Ectodermal cell (in vitro differentiated cells): ENCODE data around the gene SMAD6.

Experiments
- H3K27ac ChIP-seq: 2 replicates; pipeline ENCODE4 v1.7.0; 2013; ENCODE audit warnings: mild to moderate bottlenecking, low read depth, low read length; ENCODE audit not compliant: insufficient read depth, poor library complexity, severe bottlenecking
- H3K27me3 ChIP-seq: 2 replicates; pipeline ENCODE4 v1.7.0; 2013; ENCODE audit warnings: mild to moderate bottlenecking, low read length; ENCODE audit not compliant: insufficient read depth, control insufficient read depth, poor library complexity, severe bottlenecking
- H3K36me3 ChIP-seq: one replicate; pipeline ENCODE4 v1.7.0; 2013; ENCODE audit warnings: low read length; ENCODE audit not compliant: control insufficient read depth, insufficient read depth
- H3K4me1 ChIP-seq: one replicate; pipeline ENCODE4 v1.7.0; 2013; ENCODE audit warnings: low read length; ENCODE audit not compliant: control insufficient read depth, insufficient read depth
- H3K4me3 ChIP-seq: 2 replicates; pipeline ENCODE4 v1.7.0; 2013; ENCODE audit warnings: low read depth, low read length, control low read depth; ENCODE audit not compliant: insufficient read depth
- H3K9me3 ChIP-seq: 2 replicates; pipeline ENCODE4 v1.7.0; 2013; ENCODE audit warnings: mild to moderate bottlenecking, low read length, moderate library complexity; ENCODE audit not compliant: control insufficient read depth
- WGBS, 2 experiments: methylation state at CpG; one replicate each; pipeline ENCODE4 v1.1.7; 2013; ENCODE audit warnings: missing lambda C conversion rate in 2 of 2; 5-methylcytosine and 5-hydroxymethylcytosine counted together

Gene SMAD6

GRCh38 chr15:66720206-66721010 lies 18.4 kb downstream of the SMAD6 start:
- Histone ChIP-seq H3K27ac (no peak overlapping the region), H3K27me3 (no peaks in the 10 kb centered on the region), H3K9me3 (no peaks in the 10 kb centered on the region), H3K4me1 (peaks cover 12% of the 10 kb centered on the region), H3K36me3 (peaks cover 7% of the 10 kb centered on the region), H3K4me3 (no peak overlapping the region)
- WGBS, 2 experiments, result 88 to 90% methylated on average over 9 of the region's 9 CpGs

GRCh38 chr15:66721020-66721419 lies 19.0 kb downstream of the SMAD6 start:
- Histone ChIP-seq H3K4me1 (peaks cover 6% of the 10 kb centered on the region), H3K27ac (no peak overlapping the region)
- 90 to 99% methylated on average over 8 of the region's 8 CpGs for WGBS, 2 experiments

DNA sequence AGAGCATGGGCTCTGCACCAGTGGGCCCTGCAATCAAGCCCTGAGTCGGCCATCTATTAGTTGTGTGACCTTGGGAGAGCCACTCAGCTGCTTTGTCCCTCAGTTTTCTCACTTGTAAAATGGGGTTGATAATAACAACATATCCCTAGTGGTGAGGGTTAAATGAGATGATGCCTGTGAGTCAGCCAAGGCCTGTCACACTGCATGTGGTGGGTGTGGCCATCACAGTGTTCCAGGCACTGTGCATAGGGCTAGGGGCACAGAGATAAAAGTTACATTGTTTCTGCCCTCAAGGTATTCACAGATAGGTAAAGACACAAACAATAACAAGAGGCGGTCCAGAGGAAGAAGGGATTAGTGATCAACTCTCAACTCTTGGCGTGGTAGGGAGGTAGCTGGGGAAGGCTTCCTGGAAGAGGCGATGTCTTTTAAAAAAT lies 19.5 kb downstream of the SMAD6 start:
- H3K36me3 ChIP-seq, result peaks cover 6% of the 10 kb centered on the region
- H3K9me3 ChIP-seq, result no peaks in the 10 kb centered on the region
- H3K4me1 ChIP-seq, result peaks cover under 1% of the 10 kb centered on the region
- no peaks in the 10 kb centered on the region for H3K27me3 ChIP-seq
- WGBS, 2 experiments, result 96 to 97% methylated on average over 4 of the region's 4 CpGs
- no peak overlapping the region for H3K27ac ChIP-seq
- H3K4me3 ChIP-seq, result no peak overlapping the region

More at GRCh38 chr15:66721020-66721419, 19.0 kb downstream of the SMAD6 start:
- peaks cover 7% of the 10 kb centered on the region for H3K36me3 ChIP-seq
- H3K27me3 ChIP-seq, result no peaks in the 10 kb centered on the region
- H3K9me3 ChIP-seq, result no peaks in the 10 kb centered on the region
- H3K4me3 ChIP-seq, result no peak overlapping the region

DNA sequence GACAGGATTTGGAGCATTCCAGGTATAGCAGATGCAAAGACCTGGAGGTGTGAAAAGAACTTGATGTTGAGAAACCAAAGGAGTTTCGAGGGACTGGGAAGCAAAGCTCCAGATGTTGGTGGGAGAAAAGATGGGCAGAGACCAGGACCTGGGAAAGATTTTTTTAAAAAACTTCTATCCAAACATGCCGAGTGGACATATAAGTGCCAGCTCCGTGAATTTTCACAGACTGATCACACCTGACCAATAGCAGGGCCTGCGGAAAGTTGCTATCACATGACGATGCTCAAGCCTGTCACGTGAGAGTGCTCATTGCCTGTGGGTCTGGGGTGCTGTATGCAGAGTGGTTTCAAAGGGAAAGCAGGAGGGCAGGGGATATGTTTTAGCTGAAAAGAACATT lies 19.9 kb downstream of the SMAD6 start:
- H3K4me3 ChIP-seq, result no peak overlapping the region
- no peaks in the 10 kb centered on the region for H3K4me1 ChIP-seq
- 78% methylated on average over 6 of the region's 6 CpGs for WGBS, 2 experiments
- peaks cover 2% of the 10 kb centered on the region for H3K36me3 ChIP-seq
- H3K9me3 ChIP-seq, result no peaks in the 10 kb centered on the region
- H3K27me3 ChIP-seq, result no peaks in the 10 kb centered on the region
- no peak overlapping the region for H3K27ac ChIP-seq

DNA sequence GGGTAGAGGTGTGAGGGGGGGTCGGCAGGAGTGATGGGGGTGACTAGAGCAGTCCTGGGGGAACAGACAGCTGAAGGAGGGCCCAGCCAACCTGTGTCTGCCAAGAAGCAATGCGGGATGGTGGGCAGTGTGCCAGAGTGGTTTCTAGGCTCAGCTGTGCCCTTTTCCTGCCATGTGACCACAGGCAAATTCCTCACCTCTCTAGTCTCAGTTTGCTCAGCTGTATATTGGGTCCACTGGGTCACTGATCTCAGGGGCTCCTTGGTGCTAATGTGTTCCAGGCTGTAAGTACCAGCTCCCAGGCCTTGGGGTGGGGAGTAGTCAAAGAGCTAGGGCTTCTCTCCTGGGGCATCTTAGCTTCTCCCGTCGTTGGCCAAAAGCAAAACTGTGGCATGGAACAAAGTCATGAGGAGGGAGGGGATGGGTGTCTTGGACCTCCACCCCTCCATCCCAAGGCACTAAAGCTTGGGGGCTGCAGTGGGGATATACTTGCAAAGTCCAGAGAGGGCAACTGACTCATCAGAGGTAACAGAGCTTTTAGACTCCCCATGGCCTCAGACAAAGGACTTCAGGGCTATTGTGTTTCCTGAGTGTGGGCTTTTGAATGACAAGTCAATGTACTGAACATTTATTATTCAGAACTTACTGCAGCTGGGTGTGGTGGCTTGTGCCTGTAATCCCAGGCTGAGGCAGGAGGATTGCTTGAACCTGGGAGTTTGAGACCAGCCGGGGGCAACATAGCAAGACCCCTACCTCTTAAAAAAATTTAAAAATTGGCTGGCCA lies 20.9 kb downstream of the SMAD6 start:
- no peaks in the 10 kb centered on the region for H3K4me1 ChIP-seq
- H3K36me3 ChIP-seq, result no peaks in the 10 kb centered on the region
- no peaks in the 10 kb centered on the region for H3K27me3 ChIP-seq
- H3K9me3 ChIP-seq, result no peaks in the 10 kb centered on the region
- H3K27ac ChIP-seq, result no peak overlapping the region
- no peak overlapping the region for H3K4me3 ChIP-seq
- 90 to 91% methylated on average over 5 of the region's 5 CpGs for WGBS, 2 experiments

GRCh38 chr15:66723826-66724731 lies 22.0 kb downstream of the SMAD6 start:
- Histone ChIP-seq H3K36me3 (no peaks in the 10 kb centered on the region), H3K4me3 (no peak overlapping the region), H3K27ac (no peak overlapping the region), H3K9me3 (no peaks in the 10 kb centered on the region), H3K27me3 (no peaks in the 10 kb centered on the region), H3K4me1 (peaks cover under 1% of the 10 kb centered on the region)
- WGBS, 2 experiments, result 95 to 97% methylated on average over 1 of the region's 1 CpG

DNA sequence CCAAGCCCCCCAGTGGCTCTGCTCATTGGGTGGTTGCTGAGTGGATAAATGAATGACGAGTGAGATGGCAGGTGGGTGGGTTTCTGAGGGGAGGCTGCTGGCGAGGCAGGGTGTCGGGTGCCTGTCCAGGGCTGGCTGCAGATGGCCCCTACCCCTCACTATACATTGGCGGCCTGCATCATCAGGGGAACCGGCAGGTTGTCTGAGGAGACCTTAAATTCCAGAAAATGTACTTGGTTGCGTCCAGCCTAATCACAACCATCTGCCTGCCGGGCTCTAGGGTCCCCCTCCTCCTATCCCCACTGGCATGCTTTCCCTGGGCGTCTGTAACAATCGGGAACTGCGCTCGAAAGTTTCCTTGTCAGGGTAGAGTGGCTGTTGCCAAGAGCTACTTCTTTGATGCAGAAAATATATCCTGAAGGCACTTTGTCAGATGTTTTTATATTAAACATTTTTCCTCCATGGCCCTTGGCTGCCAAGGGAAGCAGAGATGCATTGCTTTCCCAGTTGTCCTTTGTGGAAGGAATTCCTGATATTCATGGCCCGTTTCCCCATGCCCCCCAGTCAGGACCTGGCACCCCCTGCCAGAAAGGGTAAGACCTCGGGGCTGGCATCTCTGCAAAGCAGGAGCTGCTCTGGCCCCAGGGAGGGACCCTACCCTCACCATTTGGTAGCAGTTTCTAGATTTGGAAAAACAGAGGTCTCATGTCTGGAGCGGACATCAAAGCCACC lies 22.9 kb downstream of the SMAD6 start:
- no peak overlapping the region for H3K27ac ChIP-seq
- H3K9me3 ChIP-seq, result no peaks in the 10 kb centered on the region
- no peaks in the 10 kb centered on the region for H3K27me3 ChIP-seq
- WGBS, 2 experiments, result 89 to 90% methylated on average over 14 of the region's 14 CpGs
- H3K4me3 ChIP-seq, result no peak overlapping the region
- peaks cover 7% of the 10 kb centered on the region for H3K4me1 ChIP-seq
- no peaks in the 10 kb centered on the region for H3K36me3 ChIP-seq

- Histone ChIP-seq H3K27me3 (no peaks in the 10 kb centered on the region), H3K27ac (no peak overlapping the region), H3K36me3 (no peaks in the 10 kb centered on the region)
Observed at GRCh38 chr15:66725464-66725785, 23.4 kb downstream of the SMAD6 start.

GRCh38 chr15:66726386-66726785 lies 24.4 kb downstream of the SMAD6 start:
- Histone ChIP-seq H3K4me1 (peaks cover 10% of the 10 kb centered on the region), H3K36me3 (no peaks in the 10 kb centered on the region)
- 89 to 91% methylated on average over 2 of the region's 2 CpGs for WGBS, 2 experiments

More at GRCh38 chr15:66725464-66725785, 23.4 kb downstream of the SMAD6 start:
- Histone ChIP-seq H3K4me1 (peaks cover 10% of the 10 kb centered on the region), H3K4me3 (no peak overlapping the region), H3K9me3 (no peaks in the 10 kb centered on the region)

More at GRCh38 chr15:66726386-66726785, 24.4 kb downstream of the SMAD6 start:
- Histone ChIP-seq H3K4me3 (no peak overlapping the region), H3K9me3 (no peaks in the 10 kb centered on the region), H3K27ac (no peak overlapping the region), H3K27me3 (no peaks in the 10 kb centered on the region)
